CD4-positive, alpha-beta T cell treated with Interleukin-21 for 1 hour (primary cell): Measurements from ENCODE around the gene MAP2K7.
"Not testable (repeated sequence)": the region's sequence is repeated elsewhere in the genome, so short reads cannot be mapped to it uniquely, and the experiment has no call there.

Source experiments
- DNase-seq: peaks from one replicate; pipeline ENCODE4 v3.0.0-alpha.2; 2020

The MAP2K7 gene

GRCh38 chr19:7908742-7909461 lies 5.2 kb downstream of the MAP2K7 start:
- DNase-seq: no peak

GRCh38 chr19:7909471-7910067 lies 5.9 kb downstream of the MAP2K7 start:
- no peak for DNase-seq

GRCh38 chr19:7910321-7911161 lies 6.9 kb downstream of the MAP2K7 start:
- DNase-seq: no peak

- no peak for DNase-seq
Measured at GRCh38 chr19:7911508-7912143, 7.9 kb downstream of the MAP2K7 start.

GRCh38 chr19:7912144-7912696 lies 8.5 kb downstream of the MAP2K7 start:
- no peak for DNase-seq

GRCh38 chr19:7912697-7913564 lies 9.3 kb downstream of the MAP2K7 start:
- no peak for DNase-seq

- no peak for DNase-seq
Measured at GRCh38 chr19:7913652-7914051, 10.0 kb downstream of the MAP2K7 start.

- no peak for DNase-seq
Measured at GRCh38 chr19:7914099-7914498, 10.4 kb downstream of the MAP2K7 start.

- no peak for DNase-seq
Measured at GRCh38 chr19:7914598-7915045, 10.9 kb downstream of the MAP2K7 start, which contains the start of gene TGFBR3L. Gene TGFBR3L, plus strand, starts transcription at chr19:7914830.

- no peak for DNase-seq
Measured at GRCh38 chr19:7915250-7916102, 11.8 kb downstream of the MAP2K7 start.

- DNase-seq: peak; percentile 71
Measured at GRCh38 chr19:7916103-7916954, 12.7 kb downstream of the MAP2K7 start.

- no peak for DNase-seq
Measured at GRCh38 chr19:7916955-7917266, 13.2 kb downstream of the MAP2K7 start.

- peak; percentile 64 for DNase-seq
Measured at GRCh38 chr19:7917267-7918061, 13.8 kb downstream of the MAP2K7 start.

- not testable (repeated sequence) for DNase-seq
Measured at GRCh38 chr19:7918062-7918614, 14.5 kb downstream of the MAP2K7 start.

- no peak for DNase-seq
Measured at GRCh38 chr19:7918615-7919421, 15.1 kb downstream of the MAP2K7 start.

- DNase-seq: peak; percentile 97
Measured at GRCh38 chr19:7919610-7920518, 16.2 kb downstream of the MAP2K7 start, which contains the start of gene SNAPC2. Gene SNAPC2, plus strand, starts transcription at chr19:7920338. Its CDS starts 29 bp downstream, at chr19:7920367.
